ENCODE data around the gene NUDT3.
"Not testable (repeated sequence)": the region's sequence is repeated elsewhere in the genome, so short reads cannot be mapped to it uniquely, and the experiment has no call there.

NUDT3 gene

DNA sequence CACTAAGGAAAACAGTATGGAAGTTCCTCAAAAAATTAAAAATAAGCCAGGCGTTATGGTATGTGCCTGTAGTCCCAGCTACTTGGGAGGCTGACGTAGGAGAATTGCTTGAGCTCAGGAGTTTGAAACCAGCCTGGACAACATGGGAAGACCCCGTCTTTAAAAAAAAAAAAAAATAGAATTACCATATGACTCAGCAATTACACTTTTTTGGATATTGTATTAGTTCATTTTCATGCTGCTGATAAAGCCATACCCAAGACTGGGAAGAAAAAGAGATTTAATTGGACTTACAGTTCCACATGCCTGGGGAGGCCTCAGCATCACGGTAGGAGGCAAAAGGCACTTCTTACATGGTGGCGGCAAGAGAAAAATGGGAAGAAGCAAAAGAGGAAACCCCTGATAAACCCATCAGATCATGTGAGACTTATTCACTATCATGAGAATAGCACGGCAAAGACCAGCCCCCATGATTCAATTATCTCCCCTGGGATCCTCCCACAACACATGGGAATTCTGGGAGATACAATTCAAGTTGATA, 132.9 kb downstream of the NUDT3 start:
- no peaks in the 10 kb centered on the region for H3K4me1 ChIP-seq

DNA sequence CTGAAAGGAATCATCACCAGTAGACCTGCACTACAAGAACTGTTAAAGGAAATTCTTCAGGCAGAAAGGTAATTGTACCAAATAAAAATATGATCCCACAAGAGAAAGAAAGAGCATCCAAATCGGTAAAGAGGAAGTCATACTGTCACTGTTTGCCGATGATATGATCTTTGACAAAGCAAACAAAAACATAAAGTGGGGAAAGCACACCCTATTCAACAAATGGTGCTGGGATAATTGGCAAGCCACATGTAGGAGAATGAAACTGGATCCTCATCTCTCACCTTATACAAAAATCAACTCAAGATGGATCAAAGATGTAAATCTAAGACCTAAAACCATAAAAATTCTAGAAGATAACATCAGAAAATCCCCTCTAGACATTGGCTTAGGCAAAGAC, 140.1 kb downstream of the NUDT3 start:
- H3K9me3 ChIP-seq; DNase-seq; H3K4me1 ChIP-seq; H3K4me3 ChIP-seq (ENCODE audit: low read depth, low read length); H3K36me3 ChIP-seq; H3K27me3 ChIP-seq: not testable (repeated sequence)

More for the DNA sequence above, 132.9 kb downstream of the NUDT3 start:
- DNase-seq: no peak
- Histone ChIP-seq H3K36me3 (no peaks in the 10 kb centered on the region), H3K4me3 (ENCODE audit: low read depth, low read length) (no peak overlapping the region), H3K9me3 (no peaks in the 10 kb centered on the region), H3K27me3 (no peaks in the 10 kb centered on the region)
- TF ChIP-seq, protein P1, sequence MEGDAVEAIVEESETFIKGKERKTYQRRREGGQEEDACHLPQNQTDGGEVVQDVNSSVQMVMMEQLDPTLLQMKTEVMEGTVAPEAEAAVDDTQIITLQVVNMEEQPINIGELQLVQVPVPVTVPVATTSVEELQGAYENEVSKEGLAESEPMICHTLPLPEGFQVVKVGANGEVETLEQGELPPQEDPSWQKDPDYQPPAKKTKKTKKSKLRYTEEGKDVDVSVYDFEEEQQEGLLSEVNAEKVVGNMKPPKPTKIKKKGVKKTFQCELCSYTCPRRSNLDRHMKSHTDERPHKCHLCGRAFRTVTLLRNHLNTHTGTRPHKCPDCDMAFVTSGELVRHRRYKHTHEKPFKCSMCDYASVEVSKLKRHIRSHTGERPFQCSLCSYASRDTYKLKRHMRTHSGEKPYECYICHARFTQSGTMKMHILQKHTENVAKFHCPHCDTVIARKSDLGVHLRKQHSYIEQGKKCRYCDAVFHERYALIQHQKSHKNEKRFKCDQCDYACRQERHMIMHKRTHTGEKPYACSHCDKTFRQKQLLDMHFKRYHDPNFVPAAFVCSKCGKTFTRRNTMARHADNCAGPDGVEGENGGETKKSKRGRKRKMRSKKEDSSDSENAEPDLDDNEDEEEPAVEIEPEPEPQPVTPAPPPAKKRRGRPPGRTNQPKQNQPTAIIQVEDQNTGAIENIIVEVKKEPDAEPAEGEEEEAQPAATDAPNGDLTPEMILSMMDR (IDR thresholded peaks at IDR 0.05; ENCODE audit: low read depth, low read length): no peak

DNA sequence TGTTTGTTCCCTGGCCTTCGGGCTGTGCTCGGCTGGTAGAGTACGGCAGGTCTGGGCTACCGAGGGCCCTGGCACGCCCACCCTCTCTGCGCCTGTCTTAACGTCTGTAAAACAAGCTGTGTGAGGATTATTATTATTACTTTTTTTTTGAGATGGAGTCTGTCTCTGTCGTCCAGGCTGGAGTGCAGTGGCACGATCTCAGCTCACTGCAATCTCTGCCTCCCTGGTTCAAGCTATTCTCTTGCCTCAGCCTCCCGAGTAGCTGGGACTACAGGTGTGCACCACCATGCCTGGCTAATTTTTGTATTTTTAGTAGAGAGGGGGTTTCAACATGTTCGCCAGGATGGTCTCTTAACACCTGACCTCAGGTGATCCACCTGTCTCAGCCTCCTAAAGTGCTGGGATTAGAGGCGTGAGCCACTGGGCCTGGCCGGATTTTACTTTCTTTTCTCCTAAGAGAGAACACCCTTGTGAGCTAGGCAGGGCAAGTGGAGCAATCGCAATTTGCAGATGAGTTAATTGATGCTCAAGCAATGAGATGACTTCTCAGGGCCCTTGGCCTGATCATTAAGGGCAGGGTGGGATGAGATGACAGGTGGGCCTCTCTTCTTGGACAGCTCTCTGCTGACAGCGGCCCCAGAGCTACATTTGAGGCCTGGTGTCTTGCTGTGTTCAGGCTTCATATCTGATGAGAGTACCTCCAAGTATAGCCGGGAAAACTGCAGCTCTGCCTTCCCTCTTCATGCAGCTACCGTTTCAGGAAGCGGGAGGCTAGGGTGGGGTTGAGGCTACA, 142.8 kb downstream of the NUDT3 start:
- H3K36me3 ChIP-seq: no peaks in the 10 kb centered on the region; the same call in 1 of the 2 replicates
- no peaks in the 10 kb centered on the region for H3K27me3 ChIP-seq
- H3K4me3 ChIP-seq (ENCODE audit: low read depth, low read length): peak overlapping the region; percentile 78
- peaks cover 10% of the 10 kb centered on the region for H3K4me1 ChIP-seq
- DNase-seq: no peak
- TF ChIP-seq, protein P1 (IDR thresholded peaks at IDR 0.05; ENCODE audit: low read depth, low read length): no peak
- no peaks in the 10 kb centered on the region for H3K9me3 ChIP-seq

DNA sequence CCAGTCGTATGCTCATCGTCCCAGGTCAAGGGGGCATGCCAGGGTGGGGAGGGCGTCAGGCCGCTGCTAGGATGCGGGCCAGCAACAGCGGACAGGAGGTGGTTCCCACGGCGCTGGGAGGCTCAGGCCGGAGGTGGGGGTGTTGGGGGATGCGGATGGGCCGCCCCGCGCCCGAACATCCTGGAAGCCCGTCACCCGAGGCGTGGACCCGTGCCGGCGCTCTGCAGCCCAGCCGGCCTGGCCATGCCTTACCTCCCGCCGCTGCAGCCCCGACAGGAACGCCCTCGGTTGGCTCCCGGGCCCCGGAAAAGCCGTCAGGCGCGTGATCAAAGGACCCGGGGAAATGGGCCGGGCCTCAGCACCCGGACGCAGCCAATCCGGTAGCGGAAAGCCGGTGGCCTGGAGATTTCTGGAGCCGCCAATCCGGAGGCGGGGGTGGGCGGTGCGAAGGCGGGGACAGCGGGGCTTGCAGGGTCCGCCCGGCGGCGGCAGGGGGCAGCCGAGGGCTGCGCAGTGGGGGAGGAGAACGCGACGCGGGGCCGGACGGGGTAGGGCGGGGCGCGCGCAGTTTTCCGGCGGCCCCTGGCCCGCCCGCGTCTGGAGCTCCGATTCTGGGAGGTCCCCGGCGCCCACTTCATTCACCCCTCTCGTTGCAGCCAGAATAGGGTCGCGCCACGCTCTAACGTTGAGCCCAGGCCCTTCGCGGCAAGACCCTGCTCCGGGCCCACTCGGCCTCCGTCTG, 143.6 kb downstream of the NUDT3 start, which contains the start of gene SMIM29:
SMIM29 (minus strand) TSS at position 280 of the 742 bp plus-strand sequence. CDS start 1,215 bp downstream, outside the sequence.
- peaks cover 5% of the 10 kb centered on the region for H3K36me3 ChIP-seq
- no peaks in the 10 kb centered on the region for H3K27me3 ChIP-seq
- TF ChIP-seq, protein P1 (IDR thresholded peaks at IDR 0.05; ENCODE audit: low read depth, low read length): peak; percentile 65
- DNase-seq: peak; percentile 97
- peaks cover 15% of the 10 kb centered on the region for H3K4me1 ChIP-seq
- peak within 1 kb of the TSS; percentile 84 for H3K4me3 ChIP-seq (ENCODE audit: low read depth, low read length)
- no peaks in the 10 kb centered on the region for H3K9me3 ChIP-seq

DNA sequence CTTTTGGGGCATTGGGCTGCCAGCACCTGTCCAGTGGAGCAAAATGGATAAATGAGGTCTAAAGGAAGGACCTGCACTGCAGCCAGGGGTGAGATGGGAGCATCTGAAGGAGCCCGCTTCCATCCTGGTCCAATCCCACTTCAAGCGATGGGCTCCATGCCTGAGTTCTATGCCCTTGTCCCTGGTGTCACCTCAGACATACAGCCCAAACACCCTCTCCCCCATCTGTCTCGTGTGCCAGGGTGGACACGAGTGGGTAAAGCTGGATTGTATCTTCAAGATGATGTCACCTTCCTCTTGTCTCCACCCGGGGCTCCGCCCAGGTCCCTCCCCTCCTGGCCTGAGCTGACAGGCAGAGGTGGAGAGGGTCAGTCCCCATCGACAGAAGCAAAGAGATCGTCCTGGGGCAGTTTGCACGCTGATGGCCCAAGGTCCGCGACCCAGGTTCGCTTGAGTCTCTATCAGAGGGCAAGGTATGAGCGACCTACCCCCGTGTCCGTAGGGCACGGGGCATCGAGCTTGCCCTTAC, 144.2 kb downstream of the NUDT3 start:
- Histone ChIP-seq H3K9me3 (no peaks in the 10 kb centered on the region), H3K4me3 (ENCODE audit: low read depth, low read length) (peak overlapping the region; percentile 84), H3K36me3 (peaks cover 12% of the 10 kb centered on the region), H3K27me3 (no peaks in the 10 kb centered on the region), H3K4me1 (peaks cover 20% of the 10 kb centered on the region)
- peak; percentile 42 for DNase-seq
- TF ChIP-seq, protein P1 (IDR thresholded peaks at IDR 0.05; ENCODE audit: low read depth, low read length): no peak

DNA sequence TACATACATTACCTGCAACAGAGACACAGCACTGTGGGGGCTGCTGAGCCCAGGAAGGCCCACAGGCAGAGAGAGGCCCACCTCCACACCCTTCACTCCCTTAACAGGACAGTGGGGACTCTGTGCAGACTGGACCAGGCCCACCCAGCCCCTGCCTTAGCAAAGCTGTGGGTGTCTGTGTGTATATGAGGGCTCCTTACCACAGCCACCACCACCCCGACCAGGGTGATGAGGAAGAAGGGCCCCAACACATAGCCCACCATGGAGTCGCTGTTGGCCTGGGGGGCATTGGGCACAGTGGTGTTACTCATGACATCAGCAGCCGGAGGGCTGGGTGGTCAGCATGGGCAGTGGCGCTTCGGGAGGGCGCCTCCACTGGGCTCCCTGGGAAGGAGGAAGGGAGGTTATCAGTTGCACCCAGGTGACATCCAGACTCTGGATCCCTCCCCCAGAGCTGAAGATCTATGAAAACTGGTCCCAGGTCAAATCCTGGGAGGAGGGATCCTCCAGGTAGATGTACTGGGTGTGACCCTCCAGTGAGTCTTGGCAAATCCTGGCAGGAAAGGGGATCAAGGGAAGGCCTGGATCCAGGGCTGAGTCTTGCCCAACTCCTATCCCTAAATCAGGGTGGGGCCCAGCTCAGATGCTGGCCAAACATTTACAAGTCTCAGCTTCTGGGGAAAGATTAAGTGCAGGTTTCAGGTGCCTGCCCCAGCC, 144.8 kb downstream of the NUDT3 start:
- no peak for DNase-seq

More for the DNA sequence above, 144.8 kb downstream of the NUDT3 start:
- H3K36me3 ChIP-seq: peaks cover 18% of the 10 kb centered on the region
- H3K9me3 ChIP-seq: no peaks in the 10 kb centered on the region
- peaks cover 20% of the 10 kb centered on the region for H3K4me1 ChIP-seq
- no peaks in the 10 kb centered on the region for H3K27me3 ChIP-seq
- TF ChIP-seq, protein P1 (IDR thresholded peaks at IDR 0.05; ENCODE audit: low read depth, low read length): no peak
- peak overlapping the region; percentile 84 for H3K4me3 ChIP-seq (ENCODE audit: low read depth, low read length)

All from BE2C (cell line).